CD4-positive, alpha-beta T cell treated with Interleukin-4 for 4 hours (primary cell): ENCODE measurements around the gene SNAPC4.
A peak's percentile ranks its signal among the peaks of the same experiment; 100 is the strongest.

Source experiments
- DNase-seq: peaks from one replicate; pipeline ENCODE4 v3.0.0-alpha.2; 2020

The SNAPC4 gene

GRCh38 chr9:136367296-136368145 is 32.4 kb downstream of the SNAPC4 start:
- DNase-seq, result no peak

- DNase-seq, result no peak
Observed at GRCh38 chr9:136366826-136367225, 33.1 kb downstream of the SNAPC4 start.

- DNase-seq, result no peak
Observed at GRCh38 chr9:136365775-136366222, 34.2 kb downstream of the SNAPC4 start.

GRCh38 chr9:136364942-136365774 is 34.8 kb downstream of the SNAPC4 start:
- no peak for DNase-seq

- DNase-seq, result no peak
Observed at GRCh38 chr9:136363949-136364748, 35.8 kb downstream of the SNAPC4 start.

- DNase-seq, result peak; percentile 92
Observed at GRCh38 chr9:136363106-136363948, 36.6 kb downstream of the SNAPC4 start, which contains the start of gene DNLZ. TSS of gene DNLZ (minus strand) at chr9:136363744. CDS start at chr9:136363714, 30 bp downstream.

GRCh38 chr9:136362450-136362784 is 37.6 kb downstream of the SNAPC4 start:
- no peak for DNase-seq

- DNase-seq, result no peak
Observed at GRCh38 chr9:136361754-136362449, 38.1 kb downstream of the SNAPC4 start.

GRCh38 chr9:136361047-136361753 is 38.8 kb downstream of the SNAPC4 start:
- no peak for DNase-seq

GRCh38 chr9:136359774-136360718 is 39.9 kb downstream of the SNAPC4 start:
- no peak for DNase-seq

GRCh38 chr9:136358888-136359287 is 41.1 kb downstream of the SNAPC4 start:
- DNase-seq, result no peak

- no peak for DNase-seq
Observed at GRCh38 chr9:136358016-136358415, 42.0 kb downstream of the SNAPC4 start.

- DNase-seq, result no peak
Observed at GRCh38 chr9:136357202-136357725, 42.7 kb downstream of the SNAPC4 start.

GRCh38 chr9:136355616-136356557 is 44.1 kb downstream of the SNAPC4 start:
- no peak for DNase-seq

GRCh38 chr9:136354592-136355085 is 45.3 kb downstream of the SNAPC4 start:
- DNase-seq, result no peak

GRCh38 chr9:136353757-136354488 is 46.0 kb downstream of the SNAPC4 start:
- DNase-seq, result no peak

- DNase-seq, result no peak
Observed at GRCh38 chr9:136353088-136353487, 46.9 kb downstream of the SNAPC4 start.
